Left ventricle myocardium inferior (tissue), 1 donor: ENCODE measurements around the gene KANK3. TPM values are rescaled to one million over a fixed set of nuclear protein-coding genes. Genes with fewer than 3 reads are reported as not detected.
"Not testable (repeated sequence)": the region's sequence is repeated elsewhere in the genome, so short reads cannot be mapped to it uniquely, and the experiment has no call there.

Experiments used
- DNase-seq: peaks from one replicate; pipeline ENCODE4 v3.0.0-alpha.2; 2020
- H3K27ac ChIP-seq: fragments of 200-600 bp; replicated peaks from 2 replicates; pipeline ENCODE4 v1.8.0; 2021
- H3K27me3 ChIP-seq: fragments of 200-600 bp; 2 replicates; pipeline ENCODE4 v1.8.0; 2021; ENCODE audit warnings: low read depth
- H3K36me3 ChIP-seq: fragments of 200-600 bp; 2 replicates; pipeline ENCODE4 v1.8.0; 2021
- H3K4me1 ChIP-seq: fragments of 200-600 bp; 2 replicates; pipeline ENCODE4 v1.8.0; 2021
- H3K4me3 ChIP-seq: fragments of 200-600 bp; 2 replicates; pipeline ENCODE4 v1.8.0; 2021; ENCODE audit warnings: mild to moderate bottlenecking, moderate library complexity
- H3K9me3 ChIP-seq: fragments of 200-600 bp; replicated peaks from 2 replicates; pipeline ENCODE4 v1.8.0; 2021
- CTCF ChIP-seq: fragments of 200-600 bp; IDR thresholded peaks from 2 replicates; pipeline ENCODE4 v1.8.0; 2021; ENCODE audit warnings: antibody characterized with exemption, mild to moderate bottlenecking, borderline replicate concordance
- intact Hi-C: fragments of 100-400 bp; cut with micrococcal nuclease; formaldehyde crosslinking; loops from one replicate; pipeline ENCODE4 v1.11.0; 2022
- total RNA-seq: library from RNA; stranded (reverse); fragmentation: NEBNext Ultra II Directional; extraction: Animal tissue kit (Norgen Biotek cat#: 25700); gene quantifications from one replicate; pipeline ENCODE4 v1.2.1, GENCODE V29; 2021
- donor health status: DM: no; HTN: yes; CAD: no; lungs with severe emphysema.

The KANK3 gene
- total RNA-seq, 1 donor from 2014 or later = 19.9 TPM

- peaks cover 8% of the 10 kb centered on the region for H3K9me3 ChIP-seq
- H3K27me3 ChIP-seq = no peaks in the 10 kb centered on the region
- TF ChIP-seq CTCF = no peak
- intact Hi-C loops = no loop called here
- peak overlapping the region; percentile 36 for H3K4me3 ChIP-seq
- peaks cover 48% of the 10 kb centered on the region for H3K4me1 ChIP-seq
- H3K36me3 ChIP-seq = no peaks in the 10 kb centered on the region
- no peak for DNase-seq
- H3K27ac ChIP-seq = peak overlapping the region; percentile 36
Measured at GRCh38 chr19:8352134-8352827, 9.2 kb upstream of the KANK3 start.

DNA sequence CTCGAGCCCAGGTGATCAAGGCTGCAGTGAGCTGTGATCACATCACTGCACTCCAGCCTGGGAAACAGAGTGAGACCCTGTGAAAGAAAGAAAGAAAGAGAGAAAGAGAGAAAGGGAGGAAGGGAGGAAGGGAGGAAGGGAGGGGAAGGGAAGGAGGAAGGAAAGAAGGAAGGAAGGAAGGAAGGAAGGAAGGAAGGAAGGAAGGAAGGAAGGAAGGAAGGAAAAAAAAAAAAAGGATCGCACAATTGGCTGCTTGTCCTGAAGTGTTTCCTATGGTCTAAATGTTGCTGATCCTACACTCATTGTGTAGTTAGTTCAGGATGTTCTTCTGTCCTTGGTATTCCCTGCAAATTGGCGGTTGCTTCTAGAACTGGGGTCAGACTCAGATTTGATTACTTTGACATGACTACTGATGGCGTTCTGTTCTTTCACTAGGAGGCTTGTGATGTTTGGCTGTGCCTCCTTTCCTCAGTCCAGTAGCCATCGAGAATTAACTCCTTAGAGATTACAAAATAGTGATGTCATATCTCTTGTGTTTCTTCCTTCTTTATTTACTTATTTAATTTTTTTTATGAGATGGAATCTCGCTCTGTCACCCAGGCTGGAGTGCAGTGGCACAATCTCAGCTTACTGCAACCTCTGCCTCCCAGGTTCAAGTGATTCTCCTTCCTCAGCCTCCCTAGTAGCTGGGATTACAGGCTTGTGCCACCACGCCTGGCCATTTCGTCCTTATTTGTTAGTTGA, 6.7 kb upstream of the KANK3 start:
- H3K27ac ChIP-seq = peak overlapping the region; percentile 55
- intact Hi-C loops, DNase-seq: not testable (repeated sequence)

DNA sequence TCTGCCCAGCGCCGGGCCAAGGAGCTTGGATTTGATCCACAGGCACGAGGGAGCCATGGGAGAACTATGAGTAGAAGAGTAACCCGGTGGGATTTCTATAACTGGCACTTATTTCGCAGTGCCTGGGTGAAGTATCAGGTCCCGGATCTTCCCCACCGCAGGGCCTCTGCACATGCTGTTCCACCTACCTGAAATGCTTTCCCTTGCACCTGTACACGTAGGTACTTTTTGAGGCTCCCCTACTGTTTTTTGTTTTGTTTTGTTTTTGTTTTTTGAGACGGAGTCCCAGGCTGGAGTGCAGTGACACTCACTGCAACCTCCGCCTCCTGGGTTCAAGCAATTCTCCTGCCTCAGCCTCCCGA, 402 bp upstream of the KANK3 start:
- H3K4me3 ChIP-seq = peak overlapping the region; percentile 77
- H3K4me1 ChIP-seq = peaks cover 56% of the 10 kb centered on the region
- no peaks in the 10 kb centered on the region for H3K27me3 ChIP-seq
- DNase-seq = no peak
- no peaks in the 10 kb centered on the region for H3K9me3 ChIP-seq
- no peak for TF ChIP-seq CTCF
- intact Hi-C loops = no loop called here
- no peaks in the 10 kb centered on the region for H3K36me3 ChIP-seq
- peak overlapping the region; percentile 96 for H3K27ac ChIP-seq

More for the DNA sequence above, 6.7 kb upstream of the KANK3 start:
- H3K36me3 ChIP-seq, H3K4me3 ChIP-seq, H3K9me3 ChIP-seq, H3K27me3 ChIP-seq: not testable (repeated sequence)
- H3K4me1 ChIP-seq = peaks cover 42% of the 10 kb centered on the region

GRCh38 chr19:8342316-8342683, 762 bp downstream of the KANK3 start:
- Histone ChIP-seq H3K4me1 (peaks cover 61% of the 10 kb centered on the region), H3K4me3 (peak overlapping the region; percentile 77), H3K27ac (peak overlapping the region; percentile 96), H3K27me3 (peaks cover 7% of the 10 kb centered on the region), H3K9me3 (no peaks in the 10 kb centered on the region), H3K36me3 (no peaks in the 10 kb centered on the region)
- no peak for TF ChIP-seq CTCF
- no peak for DNase-seq
- intact Hi-C loops = no loop called here

DNA sequence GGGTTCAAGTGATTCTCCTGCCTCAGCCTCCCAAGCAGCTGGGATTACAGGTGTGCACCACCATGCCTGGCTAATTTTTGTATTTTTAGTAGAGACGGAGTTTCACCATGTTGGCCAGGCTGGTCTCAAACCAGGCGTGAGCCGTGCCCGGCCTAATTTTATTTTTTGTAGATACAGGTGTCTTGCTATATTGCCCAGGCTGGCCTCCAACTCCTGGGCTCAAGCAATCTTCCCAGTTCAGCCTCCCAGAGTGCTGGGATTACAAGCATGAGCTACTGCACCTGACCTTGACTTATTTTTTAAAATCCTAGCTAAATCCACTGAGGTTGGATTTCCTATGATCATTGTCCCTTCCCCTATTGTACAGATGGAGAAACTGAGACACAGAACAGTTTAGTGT, 1.6 kb downstream of the KANK3 start:
- peak overlapping the region; percentile 96 for H3K27ac ChIP-seq
- peak overlapping the region; percentile 77 for H3K4me3 ChIP-seq
- peaks cover 15% of the 10 kb centered on the region for H3K27me3 ChIP-seq
- H3K36me3 ChIP-seq, DNase-seq, H3K9me3 ChIP-seq, intact Hi-C loops: not testable (repeated sequence)
- H3K4me1 ChIP-seq = peaks cover 69% of the 10 kb centered on the region

- Histone ChIP-seq H3K27me3 (peaks cover 20% of the 10 kb centered on the region), H3K9me3 (no peaks in the 10 kb centered on the region), H3K27ac (peak overlapping the region; percentile 96), H3K4me3 (peak overlapping the region; percentile 77), H3K36me3 (no peaks in the 10 kb centered on the region), H3K4me1 (peaks cover 79% of the 10 kb centered on the region)
- peak; percentile 52 for TF ChIP-seq CTCF
- intact Hi-C loops = no loop called here
- DNase-seq = peak; percentile 76
Measured at GRCh38 chr19:8340341-8341096, 2.5 kb downstream of the KANK3 start.
